SH-SY5Y (cell line): ENCODE measurements around the gene USP33.

Source experiments
- GATA2 ChIP-seq: IDR thresholded peaks from 2 replicates; pipeline ENCODE4 v1.6.1; 2011; ENCODE audit warnings: mild to moderate bottlenecking, low read depth, low read length
- GATA3 ChIP-seq: IDR thresholded peaks from 2 replicates; pipeline ENCODE4 v1.6.1; 2011; ENCODE audit warnings: low read depth, mild to moderate bottlenecking, low read length, moderate library complexity

Gene USP33

GRCh38 chr1:77661696-77662095 is 98.0 kb downstream of the USP33 start:
- TF ChIP-seq GATA3 (no peak), GATA2 (no peak)

- TF ChIP-seq GATA2 (no peak), GATA3 (no peak)
Measured at GRCh38 chr1:77659879-77660593, 99.6 kb downstream of the USP33 start.

DNA sequence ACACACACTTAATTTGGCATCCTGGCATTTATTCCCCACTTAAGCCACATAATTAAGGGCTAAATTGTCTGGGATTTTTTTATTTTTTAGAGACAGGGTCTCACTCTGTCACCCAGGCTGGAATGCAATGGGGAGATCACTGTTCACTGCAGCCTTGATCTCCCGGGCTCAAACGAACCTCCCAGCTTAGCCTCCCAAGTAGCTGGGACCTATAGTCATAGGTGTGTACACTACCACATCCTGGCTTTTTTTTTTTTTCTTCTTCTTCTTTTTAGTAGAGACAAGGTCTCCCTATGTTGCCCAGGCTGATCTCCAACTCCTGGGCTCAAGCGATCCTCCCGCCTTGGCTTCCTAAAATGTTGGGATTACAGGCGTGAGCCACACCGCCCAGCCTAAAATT is 101.4 kb downstream of the USP33 start:
- TF ChIP-seq GATA3: no peak
- TF ChIP-seq GATA2: no peak

DNA sequence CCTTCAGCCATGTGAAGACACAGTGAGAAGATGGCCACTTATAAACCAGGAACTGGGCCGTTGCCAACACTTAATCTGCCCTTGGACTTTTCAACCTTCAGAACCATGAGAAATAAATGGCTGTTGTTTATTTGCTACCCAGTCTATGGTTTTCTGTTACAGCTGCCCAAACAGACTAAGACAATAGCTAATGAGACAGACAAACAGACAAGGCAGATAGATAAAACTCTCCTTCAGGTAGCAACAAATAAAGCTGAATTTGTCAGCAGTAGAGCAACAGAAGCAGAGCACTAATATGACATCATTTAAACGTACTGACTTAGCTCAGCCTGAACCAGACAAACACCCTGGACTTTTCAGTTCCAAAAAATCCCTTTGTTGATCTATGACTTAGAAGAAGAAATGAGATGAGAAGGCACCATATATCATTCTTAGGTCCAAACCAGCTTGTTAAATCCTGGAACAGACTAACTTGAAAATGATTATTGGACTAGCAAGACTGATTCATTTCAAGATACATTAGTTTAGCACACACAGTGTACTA is 104.1 kb downstream of the USP33 start:
- TF ChIP-seq GATA3 (no peak), GATA2 (no peak)

DNA sequence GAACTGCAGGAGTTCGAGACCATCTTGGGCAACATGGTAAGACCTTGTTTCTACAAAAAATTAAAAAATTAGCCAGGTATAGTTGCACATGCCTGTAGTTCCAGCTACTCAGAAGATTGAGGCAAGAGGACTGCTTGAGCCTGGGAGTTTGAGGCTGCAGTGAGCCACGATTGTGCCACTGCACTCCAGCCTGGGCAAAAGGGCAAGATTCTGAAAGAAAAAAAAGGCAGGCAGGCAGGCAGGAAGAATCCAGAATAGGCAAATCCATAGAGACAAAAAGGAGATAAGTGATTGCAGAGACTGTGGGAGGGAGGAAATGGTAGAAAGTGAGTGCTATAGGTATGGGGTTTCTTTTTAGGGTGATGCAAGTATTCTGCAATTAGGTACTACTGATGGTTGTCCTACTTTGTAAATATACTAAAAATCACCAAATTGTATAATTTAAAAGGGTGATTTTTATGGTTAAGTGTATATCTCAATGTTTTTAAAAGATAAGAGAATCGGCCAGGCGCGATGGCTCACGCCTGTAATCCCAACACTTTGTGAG is 106.6 kb downstream of the USP33 start:
- no peak for TF ChIP-seq GATA2
- no peak for TF ChIP-seq GATA3

DNA sequence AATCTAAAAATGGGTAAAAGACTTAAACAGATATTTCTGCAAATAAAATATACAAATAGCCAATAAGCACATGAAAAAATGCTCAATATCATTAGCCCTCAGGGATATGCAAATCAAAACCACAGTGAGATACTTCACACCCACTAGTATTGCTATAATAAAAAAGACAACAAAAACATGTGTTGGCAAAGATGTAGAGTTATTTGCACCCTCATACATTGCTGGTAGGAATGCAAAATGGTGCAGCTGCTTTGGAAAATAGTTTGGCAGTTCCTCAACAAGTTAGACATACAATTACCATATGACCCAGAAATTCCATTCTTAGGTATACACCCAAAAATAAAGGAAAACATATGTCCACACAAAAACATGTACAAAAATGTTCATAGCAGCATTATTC is 107.4 kb downstream of the USP33 start:
- TF ChIP-seq GATA3: no peak
- no peak for TF ChIP-seq GATA2

GRCh38 chr1:77649127-77649526 is 110.5 kb downstream of the USP33 start:
- TF ChIP-seq GATA3 (no peak), GATA2 (no peak)
